Measurements from ENCODE around the gene ZNF600.
"Not testable (repeated sequence)": the region's sequence is repeated elsewhere in the genome, so short reads cannot be mapped to it uniquely, and the experiment has no call there.

The ZNF600 gene

DNA sequence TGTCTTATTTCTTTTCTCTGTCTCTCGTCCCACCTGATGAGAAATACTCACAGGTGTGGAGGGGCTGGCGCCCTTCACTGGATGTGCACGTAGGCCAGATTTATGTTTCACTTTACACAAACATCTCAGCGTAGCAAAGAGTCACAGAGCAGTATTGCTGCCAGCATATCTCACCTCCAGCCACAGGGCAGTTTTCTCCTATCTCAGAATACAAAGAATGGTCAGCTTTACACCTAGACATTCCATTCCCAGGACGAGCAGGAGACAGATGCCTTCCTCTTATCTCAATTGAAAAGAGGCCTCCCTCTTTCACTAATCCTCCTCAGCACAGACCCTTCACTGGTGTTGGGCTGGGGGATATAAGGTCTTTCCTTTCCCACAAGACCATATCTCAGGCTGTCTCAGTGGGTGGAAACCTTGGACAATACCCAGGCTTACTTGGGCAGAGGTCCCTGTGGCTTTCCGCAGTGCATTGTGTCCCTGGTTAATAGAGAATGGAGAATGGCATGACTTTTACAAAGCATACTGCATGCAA is 44.6 kb downstream of the ZNF600 start:
- no peak for DNase-seq (ENCODE audit: low read depth)

DNA sequence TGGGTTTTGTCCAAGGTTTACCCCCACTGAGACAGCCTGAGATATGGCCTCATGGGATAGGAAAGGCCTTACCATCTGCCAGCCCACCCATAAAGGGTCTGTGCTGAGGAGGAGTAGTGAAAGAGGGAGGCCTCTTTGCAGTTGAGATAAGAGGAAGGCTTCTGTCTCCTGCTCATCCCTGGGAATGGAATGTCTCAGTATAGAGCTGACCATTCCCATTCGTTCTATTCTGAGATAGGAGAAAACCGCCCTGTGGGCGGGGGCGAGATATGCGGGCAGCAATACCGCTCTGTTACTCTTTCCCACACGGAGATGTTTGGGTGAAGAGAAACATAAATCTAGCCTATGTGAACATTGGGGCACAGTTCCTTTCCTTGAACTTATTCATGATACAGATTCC is 45.2 kb downstream of the ZNF600 start:
- not testable (repeated sequence) for DNase-seq (ENCODE audit: low read depth)

DNA sequence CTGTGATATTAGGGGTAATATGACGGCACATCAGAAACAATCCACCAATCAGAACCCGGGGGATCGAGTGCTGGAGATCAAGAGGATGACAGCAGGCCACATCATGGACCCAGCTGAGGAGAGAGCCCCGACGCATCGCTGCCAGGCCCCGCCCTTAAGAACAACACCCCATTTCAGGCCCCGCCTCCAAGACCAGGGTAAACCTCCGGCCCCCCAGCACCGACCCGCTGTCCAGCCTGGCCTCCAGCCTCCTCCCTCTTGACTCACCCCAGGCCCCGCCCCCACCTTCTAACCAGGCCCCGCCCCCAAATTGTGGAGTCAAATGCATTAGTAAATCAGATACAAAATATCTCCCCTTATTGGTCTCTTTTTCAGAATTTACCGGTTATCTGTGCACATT is 47.0 kb downstream of the ZNF600 start:
- no peak for DNase-seq (ENCODE audit: low read depth)

DNA sequence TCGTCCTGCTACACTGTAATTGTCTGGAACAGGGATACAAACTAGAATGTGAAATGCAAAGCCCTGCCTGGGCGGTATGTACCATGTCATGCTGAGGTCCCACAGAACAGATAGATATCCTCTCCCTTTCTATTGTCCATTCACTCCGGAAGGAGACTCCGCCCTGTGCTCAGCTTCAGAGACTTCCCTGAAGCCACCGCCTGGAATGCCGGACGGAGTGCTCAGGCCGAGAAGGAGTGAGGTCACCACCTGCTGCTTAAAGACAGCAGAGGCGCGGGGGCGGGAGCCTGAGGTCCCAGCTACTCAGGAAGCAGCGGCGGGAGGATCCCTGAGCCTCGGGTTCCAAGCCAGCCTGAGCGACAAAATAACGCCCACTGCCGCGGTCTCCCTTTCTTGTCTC is 50.9 kb downstream of the ZNF600 start:
- DNase-seq (ENCODE audit: low read depth): peak; percentile 75

DNA sequence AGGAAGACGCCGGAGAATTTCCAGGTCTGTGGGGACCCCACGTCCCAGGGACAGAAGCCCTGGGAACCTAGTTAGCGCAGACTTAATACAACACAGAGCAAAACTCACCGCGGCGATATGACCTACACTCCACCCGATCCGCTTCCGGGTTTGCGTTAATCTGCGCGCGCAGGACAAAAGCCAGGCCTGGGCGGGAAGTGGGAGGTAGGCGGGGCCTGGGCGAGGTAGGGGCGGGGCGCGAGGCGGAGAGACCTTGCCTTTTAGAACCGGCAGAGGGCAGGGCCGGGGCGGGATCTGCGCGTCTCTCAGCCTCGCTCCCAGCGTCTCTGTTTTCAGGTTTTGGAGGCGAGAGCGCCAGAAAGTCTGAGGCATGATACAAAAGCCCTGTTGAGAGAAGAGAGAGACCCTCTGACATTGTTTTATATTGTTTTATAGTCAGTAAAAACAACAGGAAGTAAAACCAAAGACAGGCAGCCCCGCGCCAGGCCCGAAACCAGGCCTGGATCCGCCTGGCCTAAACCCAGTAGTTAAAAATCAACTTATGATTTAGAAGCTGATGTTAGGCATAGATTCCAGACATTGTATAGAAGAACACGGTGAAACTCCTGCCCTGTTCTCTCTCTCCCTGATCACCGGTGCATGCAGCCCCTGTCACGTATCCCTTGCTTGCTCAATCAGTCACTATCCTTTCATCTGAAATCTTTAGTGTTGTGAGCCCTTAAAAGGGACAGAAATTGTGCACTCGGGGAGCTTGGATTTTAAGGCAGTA is 51.5 kb downstream of the ZNF600 start, which contains the start of gene ZNF611:
TSS of gene ZNF611 (minus strand) at position 152 of the 769 bp plus-strand sequence. CDS start 19,150 bp downstream, outside the sequence.
- peak; percentile 95 for DNase-seq (ENCODE audit: low read depth)

DNA sequence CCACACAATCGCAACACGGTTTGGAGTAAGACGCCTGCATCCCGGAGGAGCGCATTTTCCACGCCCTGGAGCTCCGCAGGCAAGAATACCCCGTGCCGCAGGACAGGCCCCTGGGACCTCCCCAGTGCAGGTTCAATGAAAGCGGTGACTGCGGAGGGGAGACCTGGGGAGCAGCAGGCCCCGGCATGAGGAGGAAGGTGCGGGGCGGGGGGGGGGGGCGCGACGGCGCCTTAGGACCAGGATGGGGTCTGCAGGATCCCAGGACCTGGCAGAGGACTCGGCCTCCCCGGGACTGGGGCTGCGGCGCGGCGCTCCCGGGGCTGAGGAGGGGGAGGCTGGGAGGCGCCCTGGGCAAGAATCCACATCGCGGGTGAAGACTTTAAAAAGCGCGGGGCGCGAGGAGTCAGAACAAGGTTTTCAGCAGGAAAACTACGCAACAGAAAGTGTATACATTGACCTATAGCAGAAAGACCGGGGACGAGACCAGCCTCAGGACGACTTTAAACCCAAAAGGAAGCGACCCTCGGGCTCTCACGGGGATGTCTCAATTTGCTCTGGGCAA is 52.2 kb downstream of the ZNF600 start:
- DNase-seq (ENCODE audit: low read depth): peak; percentile 34

DNA sequence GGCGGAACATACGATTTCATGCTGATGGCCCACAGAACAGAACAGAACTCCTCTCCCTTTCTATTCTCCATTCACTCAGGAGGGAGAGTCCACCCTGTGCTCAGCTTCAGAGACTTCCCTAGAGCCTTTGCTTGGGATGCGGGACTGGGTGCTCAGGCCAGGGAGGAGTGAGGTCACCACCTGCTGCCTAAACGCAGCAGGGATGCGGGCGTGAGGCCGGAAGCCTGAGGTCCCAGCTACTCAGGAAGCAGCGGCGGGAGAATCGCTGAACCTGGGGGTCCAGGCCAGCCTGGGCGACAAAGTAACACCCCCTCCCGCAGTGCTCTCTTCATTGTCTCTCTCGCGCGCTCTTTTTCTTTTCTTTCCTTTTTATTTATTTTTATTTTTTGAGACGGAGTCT is 60.5 kb downstream of the ZNF600 start:
- DNase-seq (ENCODE audit: low read depth): not testable (repeated sequence)

DNA sequence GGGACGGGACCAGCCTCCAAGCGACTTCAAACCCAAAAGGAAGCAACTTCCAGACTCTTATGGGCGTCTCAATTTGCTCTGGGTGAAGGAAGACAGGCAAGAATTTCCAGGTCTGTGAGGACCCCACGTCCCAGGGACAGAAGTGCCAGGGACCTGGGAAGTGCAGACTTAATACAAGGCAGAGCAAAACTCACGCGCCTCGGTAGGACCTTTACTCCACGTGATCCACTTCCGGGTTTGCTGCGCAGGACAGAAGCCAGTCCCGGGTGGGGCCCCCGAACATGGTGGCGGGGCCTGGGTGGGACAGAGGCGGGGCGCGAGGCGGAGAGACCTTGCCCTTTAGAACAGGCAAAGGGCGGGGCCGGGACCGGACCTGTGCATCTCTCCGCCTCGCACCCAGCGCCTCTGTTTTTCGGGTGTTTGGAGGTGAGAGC is 61.0 kb downstream of the ZNF600 start:
- no peak for DNase-seq (ENCODE audit: low read depth)

DNA sequence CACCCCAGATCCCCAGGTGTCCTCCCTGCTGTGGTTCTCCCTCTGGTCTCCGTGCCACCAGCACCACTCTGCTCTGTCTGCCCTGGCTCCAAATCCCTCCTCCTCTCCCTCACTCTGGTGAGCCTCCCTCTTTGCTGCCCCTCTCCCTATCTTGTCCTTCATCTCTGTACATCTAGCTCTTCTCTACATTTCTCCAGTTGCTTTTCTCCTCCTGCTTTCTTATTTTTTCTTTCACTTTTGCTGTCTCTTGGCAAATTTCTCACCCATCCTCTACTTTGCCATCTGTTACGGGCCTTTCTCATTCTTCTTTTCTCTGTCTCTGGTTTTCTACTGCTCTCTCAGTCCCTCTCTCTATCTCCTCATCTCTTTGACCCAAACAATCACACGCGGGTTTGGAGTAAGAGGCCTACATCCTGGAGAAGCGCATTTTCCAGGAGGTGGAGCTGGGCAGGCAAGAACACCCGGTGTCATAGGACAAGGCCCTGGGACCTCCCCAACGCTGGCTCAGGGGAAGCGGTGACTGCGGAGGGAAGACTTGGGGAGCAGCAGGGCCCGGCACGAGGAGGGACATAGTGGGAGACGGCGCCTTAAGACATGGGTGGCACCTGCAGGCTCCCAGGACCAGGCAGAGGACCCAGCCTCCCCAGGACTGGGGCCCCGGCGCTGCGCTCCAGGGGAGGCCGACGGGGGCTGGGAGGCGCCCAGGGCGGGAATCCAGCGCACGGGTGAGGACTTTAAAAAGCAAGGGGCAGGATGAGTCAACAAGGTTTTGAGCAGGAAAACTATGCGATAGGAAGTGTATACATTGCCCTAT is 61.7 kb downstream of the ZNF600 start:
- no peak for DNase-seq (ENCODE audit: low read depth)

DNA sequence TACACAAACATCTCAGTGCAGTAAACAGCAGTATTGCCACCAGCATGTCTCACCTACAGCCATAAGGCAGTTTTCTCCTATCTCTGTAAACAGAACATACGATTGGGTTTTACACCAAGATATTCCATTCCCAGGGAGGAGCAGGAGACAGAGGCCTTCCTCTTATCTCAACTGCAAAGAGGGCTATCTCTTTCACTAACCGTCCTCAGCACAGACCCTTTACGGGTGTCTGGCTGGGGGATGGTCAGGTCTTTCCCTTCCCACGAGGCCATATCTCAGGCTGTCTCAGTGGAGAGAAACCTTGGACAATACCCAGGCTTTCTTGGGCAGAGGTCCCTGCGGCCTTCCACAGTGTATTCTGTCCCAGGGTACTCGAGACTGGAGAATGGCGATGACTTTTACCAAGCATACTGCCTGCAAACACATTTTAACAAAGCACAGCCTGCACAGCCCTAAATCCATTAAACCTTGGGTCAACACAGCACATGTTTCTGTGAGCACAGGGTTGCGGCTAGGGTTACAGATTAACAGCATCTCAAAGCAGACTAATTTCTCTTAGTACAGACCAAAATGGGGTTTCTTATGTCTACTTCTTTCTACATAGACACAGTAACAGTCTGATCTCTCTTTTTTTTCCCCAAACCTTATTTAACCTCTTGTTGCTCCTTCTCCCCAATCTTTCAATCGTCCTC is 62.5 kb downstream of the ZNF600 start:
- DNase-seq (ENCODE audit: low read depth): not testable (repeated sequence)

DNA sequence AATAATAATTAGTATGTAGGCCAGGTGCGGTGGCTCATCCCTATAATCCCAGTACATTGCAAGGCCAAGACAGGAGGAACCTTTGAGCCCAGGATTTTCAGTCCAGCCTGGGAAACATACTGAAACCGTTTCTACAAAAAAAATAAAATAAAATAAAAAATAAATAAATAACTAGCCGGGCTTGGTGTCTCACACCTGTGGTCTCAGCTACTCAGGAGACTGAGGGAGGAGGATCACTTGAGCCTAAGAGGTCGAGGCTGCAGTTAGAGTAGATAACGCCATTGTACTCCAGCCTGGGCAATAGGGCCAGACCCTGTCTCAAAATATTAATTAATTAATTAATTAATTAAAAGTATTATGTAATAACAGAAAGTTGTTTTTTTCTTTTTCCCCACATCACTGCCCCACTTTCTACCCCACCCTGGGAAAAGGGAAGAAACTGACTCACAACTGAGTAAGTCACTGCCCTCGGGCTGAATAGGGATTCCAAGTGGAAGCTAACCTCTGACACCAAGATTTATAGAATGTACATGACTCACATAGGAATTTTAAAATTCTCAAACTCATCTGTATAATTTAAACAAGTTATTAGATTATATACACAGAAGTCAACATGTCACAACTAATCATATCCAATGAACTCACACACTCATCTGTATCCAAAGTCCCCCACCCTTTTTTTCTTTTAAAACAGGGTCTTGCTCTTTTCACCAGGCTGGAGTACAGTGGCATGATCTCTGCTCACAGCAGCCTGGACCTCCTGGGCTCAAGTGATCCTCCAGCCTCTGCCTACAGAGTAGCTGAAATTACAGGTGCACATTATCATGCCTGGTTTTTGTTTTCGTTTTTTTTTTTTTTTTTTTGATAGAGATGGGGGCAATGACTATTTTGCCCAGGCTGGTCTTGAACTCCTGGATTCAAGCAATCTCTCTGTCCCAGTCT is 64.3 kb downstream of the ZNF600 start:
- DNase-seq (ENCODE audit: low read depth): peak; percentile 99

DNA sequence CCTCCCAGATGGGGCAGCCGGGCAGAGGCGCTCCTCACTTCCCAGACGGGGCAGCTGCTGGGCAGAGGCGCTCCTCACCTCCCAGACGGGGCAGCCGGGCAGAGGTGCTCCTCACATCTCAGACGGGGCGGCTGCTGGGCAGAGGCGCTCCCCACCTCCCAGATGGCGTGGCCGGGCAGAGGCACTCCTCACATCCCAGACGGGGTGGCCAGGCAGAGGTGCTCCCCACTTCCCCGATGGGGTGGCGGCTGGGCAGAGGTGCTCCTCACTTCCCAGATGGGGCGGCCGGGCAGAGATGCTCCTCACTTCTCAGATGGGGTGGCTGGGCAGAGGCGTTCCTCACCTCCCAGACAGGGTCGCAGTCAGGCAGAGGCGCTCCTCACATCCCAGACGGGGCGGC is 66.0 kb downstream of the ZNF600 start:
- not testable (repeated sequence) for DNase-seq (ENCODE audit: low read depth)

DNA sequence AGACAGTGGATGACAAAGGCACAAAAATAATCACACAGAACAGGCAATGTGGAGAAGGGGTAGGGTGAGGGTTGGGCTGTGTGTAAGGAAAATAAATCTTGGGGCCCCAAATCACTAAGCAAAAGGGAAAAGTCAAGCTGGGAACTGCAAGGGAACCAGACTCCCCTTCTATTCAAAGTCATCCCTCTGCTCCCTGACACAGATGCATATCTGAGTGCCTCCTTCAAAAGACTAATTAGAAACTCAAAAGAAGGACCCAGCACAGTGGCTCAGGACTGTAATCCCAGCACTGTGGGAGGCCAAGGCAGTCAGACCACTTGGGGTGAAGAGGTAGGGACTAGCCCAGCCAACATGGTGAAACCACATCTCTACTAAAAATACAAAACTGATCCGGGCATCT is 70.1 kb downstream of the ZNF600 start:
- peak; percentile 22 for DNase-seq (ENCODE audit: low read depth)

DNA sequence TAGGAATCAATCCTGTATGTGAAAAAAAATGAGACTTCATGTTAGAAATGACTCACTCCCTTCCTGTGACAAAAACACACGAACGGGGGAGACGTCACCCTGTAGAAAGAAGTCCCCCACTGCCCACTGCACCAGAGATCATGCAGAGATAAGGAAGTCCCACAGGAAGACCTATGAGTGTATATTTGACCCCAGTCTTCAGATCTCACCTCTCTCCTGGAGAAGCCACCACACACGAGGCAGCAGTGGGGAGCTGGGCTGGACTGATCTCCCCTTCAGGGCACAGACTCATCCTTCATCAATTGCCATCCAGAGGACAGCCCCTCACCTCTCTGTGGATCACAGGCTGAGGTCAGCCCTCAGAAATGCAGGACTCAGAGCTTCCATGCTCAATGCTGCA is 70.7 kb downstream of the ZNF600 start:
- peak; percentile 96 for DNase-seq (ENCODE audit: low read depth)

DNA sequence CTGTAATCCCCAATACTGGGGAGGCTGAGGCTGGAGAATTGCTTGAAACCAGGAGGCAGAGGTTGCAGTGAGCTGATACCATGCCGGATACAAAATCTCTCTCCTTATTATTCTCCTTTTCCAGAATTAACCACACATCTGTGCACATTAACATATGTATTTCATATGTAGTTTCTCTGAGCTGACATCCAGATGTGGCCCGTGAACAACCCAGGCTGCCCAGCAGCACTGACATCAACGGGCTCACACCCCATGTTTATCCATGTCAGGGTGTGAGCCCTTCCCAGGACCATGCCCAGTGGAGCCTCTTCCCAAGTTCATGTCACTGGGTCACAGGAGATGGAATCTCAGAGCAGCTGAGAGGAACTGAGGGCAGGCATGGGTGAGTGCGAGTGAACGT is 71.3 kb downstream of the ZNF600 start:
- not testable (repeated sequence) for DNase-seq (ENCODE audit: low read depth)
